HG03095 (cell line): ENCODE measurements around the gene HSPA2.
"Not testable (repeated sequence)": the region's sequence is repeated elsewhere in the genome, so short reads cannot be mapped to it uniquely, and the experiment has no call there.

Experiments
- ATAC-seq: cut with Tn5 transposase; IDR thresholded peaks from one replicate; pipeline ENCODE4 v1.9.1; 2021; ENCODE audit warnings: moderate library complexity; ENCODE audit not compliant: unreplicated experiment

HSPA2 gene

DNA sequence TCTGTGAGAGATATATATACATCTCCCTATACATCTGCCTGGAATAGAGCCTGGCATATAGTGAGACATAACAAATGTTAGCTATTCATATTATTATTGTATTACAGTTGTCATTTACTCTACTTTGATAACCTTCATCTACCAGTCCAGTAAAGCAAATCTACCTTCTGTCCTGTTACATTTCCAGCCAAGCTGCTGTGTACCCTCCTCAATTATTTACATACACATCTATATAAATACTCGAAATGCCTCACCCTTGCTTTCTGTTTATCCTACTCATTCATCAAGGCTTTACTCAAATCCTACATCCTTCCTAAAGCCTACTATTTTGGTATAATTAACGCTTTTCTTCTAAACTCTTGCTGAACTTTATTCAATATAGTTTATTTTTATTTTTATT, 27.3 kb upstream of the HSPA2 start:
- no peak for ATAC-seq

DNA sequence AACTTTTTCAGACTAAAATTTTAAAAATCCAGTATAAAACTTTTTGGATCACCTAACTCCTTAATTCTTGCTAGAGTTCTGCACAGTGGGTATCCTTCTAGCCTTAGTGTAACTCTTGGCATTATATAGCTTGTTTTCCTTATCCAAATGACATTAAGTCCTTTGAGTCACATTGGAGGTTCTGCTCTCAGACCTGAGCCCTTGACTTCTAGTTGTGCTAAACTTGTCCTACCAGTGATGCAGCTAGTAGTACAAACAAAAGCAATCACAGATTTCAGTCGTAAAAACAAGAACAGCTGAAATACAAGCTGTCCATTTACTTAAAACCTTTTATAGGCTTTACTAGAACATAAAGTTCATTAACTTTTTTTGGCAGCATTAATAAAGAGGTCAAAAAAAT, 25.5 kb upstream of the HSPA2 start:
- ATAC-seq: no peak

- ATAC-seq: no peak
Measured at GRCh38 chr14:64516969-64517368, 23.6 kb upstream of the HSPA2 start.

- not testable (repeated sequence) for ATAC-seq
Measured at GRCh38 chr14:64517667-64518066, 22.9 kb upstream of the HSPA2 start.

GRCh38 chr14:64518229-64518628, 22.3 kb upstream of the HSPA2 start:
- no peak for ATAC-seq

- ATAC-seq: no peak
Measured at GRCh38 chr14:64520699-64521098, 19.8 kb upstream of the HSPA2 start.

DNA sequence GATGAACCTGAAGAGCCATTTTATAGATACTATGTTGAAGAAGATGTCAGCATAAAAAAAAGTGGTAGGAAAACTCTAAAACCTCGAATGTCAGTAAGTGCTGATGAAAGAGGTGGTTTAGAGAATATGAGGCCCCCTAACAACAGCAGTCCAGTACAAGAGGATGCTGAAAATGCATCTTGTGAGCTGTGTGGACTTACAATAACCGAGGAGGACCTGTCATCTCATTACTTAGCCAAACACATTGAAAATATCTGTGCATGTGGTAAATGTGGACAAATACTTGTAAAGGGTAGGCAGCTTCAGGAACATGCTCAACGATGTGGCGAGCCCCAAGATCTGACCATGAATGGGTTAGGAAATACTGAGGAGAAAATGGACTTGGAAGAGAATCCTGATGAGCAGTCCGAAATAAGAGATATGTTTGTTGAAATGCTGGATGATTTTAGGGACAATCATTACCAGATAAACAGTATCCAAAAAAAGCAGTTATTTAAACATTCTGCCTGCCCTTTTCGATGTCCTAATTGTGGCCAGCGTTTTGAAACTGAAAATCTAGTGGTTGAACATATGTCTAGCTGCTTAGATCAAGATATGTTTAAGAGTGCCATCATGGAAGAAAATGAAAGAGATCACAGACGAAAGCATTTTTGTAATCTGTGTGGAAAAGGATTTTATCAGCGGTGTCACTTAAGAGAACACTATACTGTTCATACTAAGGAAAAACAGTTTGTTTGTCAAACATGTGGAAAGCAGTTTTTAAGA, 17.8 kb upstream of the HSPA2 start:
- no peak for ATAC-seq

GRCh38 chr14:64525354-64525753, 15.2 kb upstream of the HSPA2 start:
- ATAC-seq: no peak

DNA sequence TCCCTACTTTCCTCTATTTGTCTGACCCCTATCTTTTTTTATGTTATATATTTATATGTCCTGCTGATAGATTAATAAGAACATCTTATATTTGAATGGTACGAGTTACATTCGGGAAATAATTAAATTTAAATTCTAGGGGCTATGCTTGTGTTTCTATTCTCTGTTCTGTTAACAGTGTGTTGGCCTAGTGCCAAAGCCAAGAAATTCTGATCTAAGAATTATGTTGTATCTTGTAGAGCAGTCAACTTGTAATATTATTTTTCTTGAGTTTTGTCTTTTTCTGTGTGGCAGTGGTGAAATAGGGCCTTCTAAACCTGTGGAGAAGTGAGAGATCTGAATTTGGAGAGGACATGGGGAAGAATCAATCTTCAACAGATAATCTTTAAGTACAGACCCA, 9.0 kb upstream of the HSPA2 start:
- no peak for ATAC-seq

- no peak for ATAC-seq
Measured at GRCh38 chr14:64536488-64537245, 3.9 kb upstream of the HSPA2 start.

GRCh38 chr14:64541261-64541971, 875 bp downstream of the HSPA2 start:
- ATAC-seq: no peak

GRCh38 chr14:64541972-64542835, 1.7 kb downstream of the HSPA2 start:
- no peak for ATAC-seq

DNA sequence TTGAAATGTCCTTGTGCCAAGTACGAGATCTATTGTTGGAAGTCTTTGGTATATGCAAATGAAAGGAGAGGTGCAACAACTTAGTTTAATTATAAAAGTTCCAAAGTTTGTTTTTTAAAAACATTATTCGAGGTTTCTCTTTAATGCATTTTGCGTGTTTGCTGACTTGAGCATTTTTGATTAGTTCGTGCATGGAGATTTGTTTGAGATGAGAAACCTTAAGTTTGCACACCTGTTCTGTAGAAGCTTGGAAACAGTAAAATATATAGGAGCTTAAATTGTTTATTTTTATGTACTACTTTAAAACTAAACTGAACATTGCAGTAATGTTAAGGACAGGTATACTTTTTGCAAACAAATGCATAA, 2.3 kb downstream of the HSPA2 start:
- no peak for ATAC-seq

DNA sequence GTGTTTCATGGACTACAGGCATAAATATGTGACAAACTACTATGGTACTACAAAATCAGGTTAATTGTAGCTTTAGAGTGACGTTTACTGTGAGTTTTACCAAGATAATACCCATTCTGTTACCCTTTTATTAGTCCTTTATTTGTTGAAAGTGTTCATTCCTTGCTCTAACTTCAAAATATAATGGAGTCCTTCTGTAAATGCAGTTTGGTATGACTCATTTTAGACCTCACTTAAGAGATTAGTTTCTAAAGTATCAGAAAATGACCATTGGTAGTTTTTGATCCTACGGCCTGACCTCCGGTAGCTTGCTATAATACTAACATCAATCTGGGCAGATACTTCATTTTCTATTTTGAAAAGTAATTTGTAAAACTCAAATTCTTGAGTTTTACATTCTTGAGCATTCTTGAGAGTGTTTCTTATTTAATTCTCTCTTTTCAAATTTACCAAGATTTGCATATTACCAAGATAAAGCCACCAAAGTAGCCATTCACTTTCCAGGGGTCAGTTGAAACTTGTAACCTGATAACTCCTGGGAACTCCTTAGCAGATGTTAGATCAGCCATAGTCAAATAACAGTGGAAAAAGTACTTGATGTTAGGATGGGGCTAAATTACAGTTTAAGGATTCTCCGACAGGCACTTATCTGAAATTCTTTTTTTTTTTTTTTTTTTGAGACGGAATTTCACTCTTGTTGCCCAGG, 4.2 kb downstream of the HSPA2 start:
- ATAC-seq: no peak

- no peak for ATAC-seq
Measured at GRCh38 chr14:64549016-64549415, 8.5 kb downstream of the HSPA2 start.

DNA sequence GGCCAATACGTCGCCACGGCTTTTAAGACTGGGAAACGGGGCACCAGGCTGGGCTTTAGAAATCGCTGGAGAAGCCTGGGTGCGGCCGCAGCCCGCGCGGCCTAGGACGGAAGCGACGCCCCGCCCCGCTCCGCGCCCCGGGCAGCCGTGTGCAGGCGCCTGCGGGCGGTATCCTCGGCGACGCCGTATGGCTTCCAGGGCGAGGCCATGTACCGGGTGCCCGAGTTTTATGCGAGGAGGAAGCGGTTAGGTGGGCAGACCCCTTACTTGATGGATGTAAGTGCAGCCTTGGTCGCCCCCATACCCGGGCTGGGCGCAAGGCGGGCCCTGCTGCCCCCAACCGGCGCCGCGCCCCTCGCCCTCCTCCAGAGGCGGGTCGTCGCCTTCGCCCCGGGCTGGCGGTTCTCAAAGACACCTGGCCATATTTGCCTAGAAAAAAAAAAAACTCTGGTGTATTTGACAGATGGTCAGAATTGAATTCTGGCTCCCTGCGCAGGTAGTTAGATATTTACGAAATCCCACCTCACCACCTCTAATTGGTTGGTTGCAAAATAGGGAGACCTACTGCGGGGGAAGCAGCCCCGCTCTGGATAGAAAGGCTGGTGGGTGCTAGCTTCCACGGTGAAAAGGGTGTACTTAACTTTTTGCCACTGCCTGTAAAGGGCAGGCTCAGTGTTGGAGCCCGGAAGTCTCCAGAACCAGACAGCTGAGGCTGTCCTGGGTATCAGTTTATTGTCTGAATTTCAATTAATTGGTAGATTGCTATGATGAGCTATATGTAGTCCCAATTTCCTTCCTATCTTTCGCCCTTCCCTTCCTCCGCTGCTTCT, 9.5 kb downstream of the HSPA2 start, which contains the start of gene PPP1R36:
Gene PPP1R36, plus strand, starts transcription at position 171 of the 830 bp plus-strand sequence. Its CDS starts 37 bp downstream, at position 208.
- no peak for ATAC-seq

DNA sequence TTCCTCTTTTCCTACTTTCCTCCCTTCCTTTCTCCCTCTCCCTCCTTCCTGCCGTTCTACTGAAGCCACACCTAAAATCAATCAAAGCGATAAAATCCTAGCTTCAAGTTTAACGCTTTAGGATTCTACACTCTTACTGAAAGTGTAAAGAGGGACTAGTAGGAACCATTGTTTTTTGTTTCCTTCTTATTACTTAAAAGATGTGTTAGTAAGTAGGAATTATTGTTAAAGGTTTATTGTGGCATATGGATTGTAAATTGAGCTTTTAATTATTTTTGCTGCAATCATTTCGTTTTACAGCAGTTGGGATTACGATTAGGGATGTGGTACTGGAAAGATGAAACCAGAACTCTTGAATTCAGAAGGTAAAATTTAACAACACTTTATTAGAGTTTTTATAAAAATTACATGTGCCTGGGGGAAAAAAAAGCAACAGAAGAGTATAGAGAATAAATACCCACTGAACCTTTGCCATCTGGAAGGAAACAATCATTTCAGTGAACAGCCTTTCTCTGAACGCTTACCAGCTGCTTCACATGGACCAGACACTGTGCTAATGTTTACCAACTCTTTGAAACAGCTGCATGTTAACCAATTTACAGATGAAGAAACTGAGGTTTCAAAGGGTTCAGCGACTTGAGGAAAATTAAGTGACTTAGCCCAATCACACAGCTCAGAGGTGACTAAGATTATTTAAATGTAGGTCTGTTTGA, 10.2 kb downstream of the HSPA2 start:
- ATAC-seq: no peak

DNA sequence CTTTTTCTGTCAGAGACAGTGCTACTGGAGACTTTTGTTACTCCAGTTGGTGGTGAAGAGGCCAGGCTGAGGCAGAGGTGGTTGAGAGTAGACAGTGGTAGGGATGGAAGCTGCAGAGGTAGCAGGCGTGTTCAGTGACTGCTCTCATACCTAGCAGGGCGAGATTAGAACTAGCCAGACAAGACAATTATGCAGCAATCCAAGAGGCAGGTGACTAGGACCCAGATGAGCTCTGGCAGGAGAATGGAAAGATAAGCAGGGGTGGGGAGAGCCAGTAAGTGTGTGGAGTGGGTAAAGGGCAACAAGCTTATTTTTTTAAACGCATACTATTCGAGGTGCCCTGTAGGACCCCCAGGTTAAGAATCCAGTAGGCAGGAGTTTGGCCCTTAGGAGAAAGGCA, 14.0 kb downstream of the HSPA2 start:
- ATAC-seq: no peak

DNA sequence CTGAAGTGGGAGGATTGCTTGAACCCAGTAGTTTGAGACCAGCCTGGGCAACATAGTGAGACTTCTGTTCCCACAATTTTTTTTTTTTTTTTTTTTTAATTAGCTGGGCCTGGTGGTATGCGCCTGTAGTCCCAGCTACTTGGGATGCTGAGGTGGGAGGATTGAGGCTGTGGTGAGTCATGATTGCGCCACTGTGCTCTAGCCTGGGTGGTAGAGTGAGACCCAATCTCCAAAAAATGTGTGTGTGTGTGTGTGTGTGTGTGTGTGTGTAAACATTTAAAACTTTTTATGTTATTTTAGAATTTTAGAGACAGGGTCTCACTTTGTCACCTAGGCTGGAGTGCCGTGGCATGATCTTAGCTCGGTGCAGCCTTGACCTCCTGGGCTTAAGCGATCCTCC, 16.0 kb downstream of the HSPA2 start:
- no peak for ATAC-seq
